C4-2B (cell line): ENCODE measurements around the gene PBX1.

ENCODE experiments used
- H3K27ac ChIP-seq: fragments of 450-650 bp; 2 replicates; pipeline ENCODE4 v1.5.1; 2017
- ZFX ChIP-seq: fragments of 450-650 bp; IDR thresholded peaks from 2 replicates; pipeline ENCODE4 v1.6.1; 2017
- TF ChIP-seq, protein P1 (sequence below): fragments of 450-650 bp; conservative IDR thresholded peaks from 2 replicates; pipeline ENCODE4 v1.5.1; 2017; ENCODE audit warnings: mild to moderate bottlenecking

PBX1 gene

DNA sequence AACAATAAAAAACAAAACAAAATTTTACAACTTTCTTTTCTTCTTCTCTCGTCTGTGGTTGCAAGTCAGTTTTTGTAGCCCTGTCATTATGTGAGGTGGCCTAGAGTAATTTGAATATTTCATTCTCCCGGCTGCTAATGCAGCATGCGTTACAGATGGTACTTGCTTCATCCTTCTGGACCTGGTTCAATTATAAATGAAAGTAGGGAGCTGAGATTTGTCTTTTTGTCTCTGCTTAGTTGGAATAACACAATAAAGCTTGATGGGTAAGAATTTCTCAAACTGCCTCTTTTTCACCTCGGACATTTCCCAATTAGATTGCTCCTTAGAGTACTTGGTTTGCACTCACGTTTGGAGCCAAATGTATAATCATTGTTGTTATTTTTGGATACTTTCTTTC, 201.6 kb downstream of the PBX1 start:
- H3K27ac ChIP-seq = no peak overlapping the region
- no peak for TF ChIP-seq ZFX
- TF ChIP-seq, protein P1, sequence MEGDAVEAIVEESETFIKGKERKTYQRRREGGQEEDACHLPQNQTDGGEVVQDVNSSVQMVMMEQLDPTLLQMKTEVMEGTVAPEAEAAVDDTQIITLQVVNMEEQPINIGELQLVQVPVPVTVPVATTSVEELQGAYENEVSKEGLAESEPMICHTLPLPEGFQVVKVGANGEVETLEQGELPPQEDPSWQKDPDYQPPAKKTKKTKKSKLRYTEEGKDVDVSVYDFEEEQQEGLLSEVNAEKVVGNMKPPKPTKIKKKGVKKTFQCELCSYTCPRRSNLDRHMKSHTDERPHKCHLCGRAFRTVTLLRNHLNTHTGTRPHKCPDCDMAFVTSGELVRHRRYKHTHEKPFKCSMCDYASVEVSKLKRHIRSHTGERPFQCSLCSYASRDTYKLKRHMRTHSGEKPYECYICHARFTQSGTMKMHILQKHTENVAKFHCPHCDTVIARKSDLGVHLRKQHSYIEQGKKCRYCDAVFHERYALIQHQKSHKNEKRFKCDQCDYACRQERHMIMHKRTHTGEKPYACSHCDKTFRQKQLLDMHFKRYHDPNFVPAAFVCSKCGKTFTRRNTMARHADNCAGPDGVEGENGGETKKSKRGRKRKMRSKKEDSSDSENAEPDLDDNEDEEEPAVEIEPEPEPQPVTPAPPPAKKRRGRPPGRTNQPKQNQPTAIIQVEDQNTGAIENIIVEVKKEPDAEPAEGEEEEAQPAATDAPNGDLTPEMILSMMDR = no peak

DNA sequence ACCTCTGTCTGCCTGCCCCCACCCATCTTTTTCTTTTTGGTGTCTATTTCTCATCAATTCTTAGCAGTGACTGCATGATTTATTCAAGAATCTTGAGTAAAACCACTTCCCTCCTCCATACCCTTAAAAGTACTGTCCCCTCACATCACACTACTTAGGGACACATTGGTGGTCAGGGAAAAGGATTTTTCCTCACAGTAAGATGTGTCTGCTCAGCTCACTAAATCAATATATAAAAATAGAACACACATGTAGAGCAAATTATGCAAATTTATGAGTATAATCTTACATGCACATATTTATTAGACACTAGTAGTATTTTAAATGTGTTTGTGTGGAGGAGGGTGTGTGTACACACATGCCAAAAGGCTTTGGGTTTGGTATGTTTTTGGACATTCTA, 202.0 kb downstream of the PBX1 start:
- H3K27ac ChIP-seq = no peak overlapping the region
- TF ChIP-seq, protein P1 = no peak
- TF ChIP-seq ZFX = no peak

DNA sequence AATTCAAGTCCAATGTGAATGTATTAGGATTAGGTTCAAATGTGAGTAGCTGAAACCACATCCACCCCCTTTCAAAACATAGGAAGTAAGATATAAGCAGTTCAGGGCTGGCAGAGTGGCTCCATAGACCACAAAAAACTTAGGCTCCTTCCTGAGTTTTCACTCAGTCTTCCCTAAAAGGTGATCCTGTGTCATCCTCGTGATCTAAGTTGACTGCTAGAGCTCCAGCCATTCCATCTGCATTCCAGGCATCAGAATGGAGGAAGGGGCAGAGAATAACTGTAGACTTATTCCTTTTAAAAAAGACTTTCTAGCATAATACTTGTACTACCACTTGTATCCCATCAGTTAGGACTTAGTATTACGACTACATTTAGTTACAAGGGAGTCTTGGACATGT, 204.1 kb downstream of the PBX1 start:
- no peak overlapping the region for H3K27ac ChIP-seq
- TF ChIP-seq, protein P1 = no peak
- no peak for TF ChIP-seq ZFX

DNA sequence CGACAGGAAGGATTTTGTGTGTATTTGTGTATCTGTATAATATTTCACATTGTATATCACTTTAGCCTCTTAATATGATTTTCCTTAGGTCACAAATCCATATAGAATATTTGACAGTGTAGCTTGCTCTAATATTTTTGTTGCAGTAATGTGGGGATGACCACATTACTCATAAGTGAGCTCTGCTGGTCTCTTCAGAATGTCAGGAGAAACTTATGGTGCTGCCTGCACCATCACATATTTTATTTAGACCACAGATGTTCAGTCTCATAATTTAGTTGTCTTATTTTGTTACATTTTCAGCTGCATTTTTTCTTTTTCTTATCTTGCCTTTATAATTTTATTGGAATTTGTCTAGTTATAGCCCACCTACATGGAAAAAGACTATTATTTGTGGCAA, 205.3 kb downstream of the PBX1 start:
- TF ChIP-seq ZFX = no peak
- TF ChIP-seq, protein P1 = no peak
- H3K27ac ChIP-seq = no peak overlapping the region

DNA sequence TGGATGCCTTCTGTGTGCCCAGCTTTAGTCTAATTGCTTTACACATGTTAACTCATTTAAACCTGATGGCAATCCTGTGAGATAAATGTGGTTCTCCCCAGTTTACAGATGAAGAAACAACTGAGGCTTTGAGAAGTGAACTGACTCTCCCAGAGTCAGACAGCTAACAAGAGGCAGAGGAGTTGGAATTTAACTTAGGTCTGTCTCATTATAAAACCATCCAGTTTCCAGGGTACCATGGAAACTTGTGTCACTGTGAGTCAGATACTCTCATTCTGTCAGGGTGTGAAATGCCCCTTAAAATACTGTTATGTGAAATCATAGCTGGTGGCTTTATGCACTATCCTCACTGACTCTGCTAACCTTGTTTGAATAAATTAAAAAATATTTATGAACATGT, 206.6 kb downstream of the PBX1 start:
- H3K27ac ChIP-seq = no peak overlapping the region
- no peak for TF ChIP-seq ZFX
- TF ChIP-seq, protein P1 = no peak

DNA sequence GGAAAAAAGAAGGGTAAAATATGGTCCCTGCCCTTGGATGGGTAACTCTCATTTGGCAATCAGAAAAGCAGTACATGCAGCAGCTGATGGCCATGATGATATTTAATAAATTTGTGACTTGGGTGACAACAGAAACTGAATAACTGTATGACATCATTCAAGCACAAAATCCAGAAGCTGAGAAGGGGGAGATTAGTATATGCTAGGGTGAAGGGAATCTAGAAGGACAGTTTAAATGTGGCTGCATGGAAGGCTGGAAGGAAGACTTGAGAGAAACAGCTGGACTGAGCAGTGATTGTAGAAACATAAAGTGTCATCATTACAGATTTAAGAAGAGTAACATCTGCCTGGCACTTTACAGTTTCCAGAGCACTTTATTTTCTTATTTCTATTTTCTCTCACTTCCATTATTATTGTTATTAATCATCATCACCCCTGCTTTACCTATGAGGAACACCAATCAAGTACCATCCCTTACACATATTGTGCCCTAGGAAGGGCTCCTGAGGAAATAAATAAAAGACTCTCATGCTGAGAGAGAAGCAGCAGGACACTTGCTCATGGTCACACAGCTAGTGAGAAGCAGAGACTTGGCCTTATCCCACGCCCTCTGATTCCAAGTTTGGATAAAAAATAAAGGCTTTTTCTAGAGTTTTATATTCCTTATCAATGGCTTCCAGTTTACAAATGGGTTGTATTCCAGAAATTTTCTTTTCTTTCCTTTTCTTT, 207.2 kb downstream of the PBX1 start:
- H3K27ac ChIP-seq = no peak overlapping the region
- no peak for TF ChIP-seq ZFX
- TF ChIP-seq, protein P1 = no peak

DNA sequence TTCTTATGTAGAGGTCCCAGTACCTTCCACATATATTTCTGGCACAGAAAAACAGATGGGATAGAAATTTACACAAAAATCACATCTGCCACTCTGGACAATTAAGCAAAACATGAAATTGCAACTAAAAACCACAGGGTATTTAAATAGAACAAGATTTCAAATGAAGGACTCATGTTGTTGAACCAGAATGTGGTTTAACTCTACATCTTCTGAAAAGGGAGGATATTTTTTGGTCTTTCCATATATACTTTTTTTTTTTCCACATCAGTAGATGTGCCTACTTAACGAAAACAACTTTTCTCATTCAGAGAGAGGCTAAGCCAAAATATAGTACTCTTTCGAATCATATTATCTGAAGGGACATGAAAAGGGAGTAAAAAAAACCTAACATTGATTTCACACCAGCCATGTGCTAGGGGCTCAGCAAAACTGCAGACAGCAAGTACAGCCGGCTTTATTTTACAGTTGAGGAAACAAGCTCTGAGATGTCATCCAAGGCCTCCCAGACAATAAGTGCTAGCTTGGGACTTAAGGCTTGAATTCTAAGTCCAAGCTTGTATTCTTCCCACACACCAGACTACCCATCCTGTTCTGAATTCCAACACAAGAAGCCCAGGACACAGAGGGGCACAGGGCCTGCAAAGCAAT, 208.9 kb downstream of the PBX1 start:
- TF ChIP-seq, protein P1 = no peak
- no peak for TF ChIP-seq ZFX
- no peak overlapping the region for H3K27ac ChIP-seq
